RWPE2 (cell line): ENCODE measurements around the gene ESPL1.
A peak's percentile ranks its signal among the peaks of the same experiment; 100 is the strongest.

ENCODE experiments used
- ATAC-seq: fragments of 200-7000 bp; cut with Tn5 transposase; 3 replicates; pipeline ENCODE4 v1.9.1; 2021; ENCODE audit warnings: low read depth
- DNase-seq: peaks from one replicate; pipeline ENCODE4 v3.0.0-alpha.2; 2020; ENCODE audit warnings: low spot score
- H3K27ac ChIP-seq: fragments of 450-650 bp; 2 replicates; pipeline ENCODE4 v1.5.1; 2017; ENCODE audit warnings: mild to moderate bottlenecking; ENCODE audit not compliant: poor library complexity, severe bottlenecking
- H3K27me3 ChIP-seq: fragments of 250-450 bp; sonication (Bioruptor Pico); 2 replicates; pipeline ENCODE4 v1.5.1; 2021; ENCODE audit warnings: mild to moderate bottlenecking, moderate library complexity; ENCODE audit not compliant: insufficient read depth, poor library complexity, severe bottlenecking
- H3K36me3 ChIP-seq: fragments of 250-450 bp; sonication (Bioruptor Pico); 2 replicates; pipeline ENCODE4 v1.5.1; 2020; ENCODE audit warnings: low read depth, mild to moderate bottlenecking, moderate library complexity
- H3K4me1 ChIP-seq: fragments of 250-450 bp; sonication (Bioruptor Pico); 2 replicates; pipeline ENCODE4 v1.5.1; 2021; ENCODE audit warnings: mild to moderate bottlenecking, moderate library complexity; ENCODE audit not compliant: insufficient read depth, poor library complexity, severe bottlenecking
- H3K4me3 ChIP-seq: fragments of 250-450 bp; sonication (Bioruptor Pico); 2 replicates; pipeline ENCODE4 v1.5.1; 2021; ENCODE audit warnings: mild to moderate bottlenecking, moderate library complexity; ENCODE audit not compliant: severe bottlenecking
- H3K9me3 ChIP-seq: fragments of 250-450 bp; sonication (Bioruptor Pico); 2 replicates; pipeline ENCODE4 v1.5.1; 2021; ENCODE audit warnings: mild to moderate bottlenecking, moderate library complexity; ENCODE audit not compliant: severe bottlenecking
- CTCF ChIP-seq: fragments of 450-650 bp; IDR thresholded peaks from one replicate; pipeline ENCODE4 v1.5.1; 2017; ENCODE audit warnings: mild to moderate bottlenecking, moderate library complexity; ENCODE audit not compliant: poor library complexity, severe bottlenecking

ESPL1 gene

DNA sequence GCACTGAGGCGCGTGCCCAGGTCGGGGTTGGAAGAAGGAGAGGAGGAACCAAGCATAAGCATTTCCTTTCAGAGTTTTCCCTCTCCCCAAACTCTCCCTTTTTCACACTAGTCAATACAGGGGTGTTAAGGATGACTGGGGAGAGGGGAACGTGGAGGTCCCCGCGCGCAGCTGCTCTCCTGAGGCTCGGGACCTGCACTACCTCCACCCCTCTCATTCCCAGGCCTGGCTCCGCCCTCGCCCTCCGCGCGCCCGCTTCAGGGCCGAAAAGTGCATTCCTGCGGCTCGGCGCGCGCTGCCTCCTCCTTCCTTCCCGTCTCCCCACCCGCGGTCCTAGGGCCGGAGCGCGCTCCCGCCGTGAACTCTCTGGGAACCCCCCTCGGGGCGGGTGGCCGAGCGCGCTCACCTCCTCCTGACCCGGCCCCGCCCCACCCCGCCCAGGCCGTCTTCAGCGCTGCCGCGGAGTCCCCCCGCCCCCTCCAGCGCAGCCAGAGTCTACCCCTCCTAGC lies 47.4 kb upstream of the ESPL1 start:
- ATAC-seq (peak; percentile 65), DNase-seq (peak; percentile 95)
- no peaks in the 10 kb centered on the region for H3K27me3 ChIP-seq
- peaks cover 59% of the 10 kb centered on the region for H3K4me1 ChIP-seq
- peak overlapping the region; percentile 96 for H3K27ac ChIP-seq
- no peak for TF ChIP-seq CTCF
- no peaks in the 10 kb centered on the region for H3K9me3 ChIP-seq
- peaks cover 5% of the 10 kb centered on the region; the same call in 1 of the 2 replicates for H3K36me3 ChIP-seq
- peak overlapping the region; percentile 54 for H3K4me3 ChIP-seq

DNA sequence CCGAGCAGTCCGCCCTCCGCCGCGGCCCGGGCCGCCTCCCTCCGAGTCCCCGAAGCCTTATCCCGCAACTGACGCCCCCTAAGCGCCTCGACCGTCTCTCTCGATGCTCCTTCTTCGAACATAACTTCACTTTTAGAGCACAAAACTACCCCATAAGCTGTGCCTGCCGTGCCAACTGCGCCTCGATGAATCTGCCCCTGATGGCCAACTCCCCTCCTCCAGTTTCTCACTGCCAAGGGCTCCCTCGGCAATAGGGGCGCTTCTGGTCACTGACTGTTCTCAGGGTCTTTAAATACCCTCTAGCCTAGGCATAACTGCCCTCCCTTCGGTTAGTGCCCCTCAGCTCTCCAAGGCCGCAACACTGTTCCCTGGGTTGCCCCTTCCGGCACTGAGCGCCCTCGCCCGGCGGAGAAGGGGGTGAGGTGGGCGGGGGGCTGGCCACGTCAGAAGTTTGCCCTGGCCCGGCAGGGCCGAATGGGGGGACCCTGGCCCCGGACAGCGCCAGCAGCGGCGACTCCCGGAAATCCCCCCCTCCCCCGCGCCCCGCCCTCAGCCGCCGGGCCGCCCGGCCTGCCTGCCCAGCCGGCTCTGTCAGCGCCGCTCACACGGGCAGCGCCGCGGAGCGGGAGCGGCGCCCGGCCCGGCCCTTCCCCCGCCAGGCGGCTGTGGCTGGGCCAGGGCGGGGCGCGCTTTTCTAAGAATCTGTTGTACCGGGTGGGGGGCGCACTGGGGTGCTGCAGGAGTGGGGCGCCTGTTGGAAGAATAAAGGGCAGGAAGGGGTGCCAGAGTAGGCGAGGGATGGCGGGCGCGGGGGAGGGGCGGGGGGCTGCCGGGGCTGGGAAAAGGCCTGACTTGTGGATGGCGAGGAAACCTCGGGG lies 46.7 kb upstream of the ESPL1 start:
- peak; percentile 58 for DNase-seq

GRCh38 chr12:53222170-53222721 lies 45.9 kb upstream of the ESPL1 start:
- H3K4me1 ChIP-seq: peaks cover 53% of the 10 kb centered on the region
- H3K4me3 ChIP-seq: no peak overlapping the region
- ATAC-seq: no peak
- DNase-seq: peak; percentile 18
- no peaks in the 10 kb centered on the region for H3K27me3 ChIP-seq
- peaks cover under 1% of the 10 kb centered on the region; the same call in 1 of the 2 replicates for H3K36me3 ChIP-seq
- no peaks in the 10 kb centered on the region for H3K9me3 ChIP-seq
- no peak for TF ChIP-seq CTCF
- H3K27ac ChIP-seq: peak overlapping the region; percentile 96

More for the DNA sequence above, 46.7 kb upstream of the ESPL1 start:
- H3K27ac ChIP-seq: peak overlapping the region; percentile 96
- H3K27me3 ChIP-seq: no peaks in the 10 kb centered on the region
- peaks cover 5% of the 10 kb centered on the region; the same call in 1 of the 2 replicates for H3K36me3 ChIP-seq
- peak; percentile 18 for ATAC-seq
- peaks cover 61% of the 10 kb centered on the region for H3K4me1 ChIP-seq
- no peaks in the 10 kb centered on the region for H3K9me3 ChIP-seq
- peak; percentile 54 for TF ChIP-seq CTCF
- H3K4me3 ChIP-seq: peak overlapping the region; percentile 54

DNA sequence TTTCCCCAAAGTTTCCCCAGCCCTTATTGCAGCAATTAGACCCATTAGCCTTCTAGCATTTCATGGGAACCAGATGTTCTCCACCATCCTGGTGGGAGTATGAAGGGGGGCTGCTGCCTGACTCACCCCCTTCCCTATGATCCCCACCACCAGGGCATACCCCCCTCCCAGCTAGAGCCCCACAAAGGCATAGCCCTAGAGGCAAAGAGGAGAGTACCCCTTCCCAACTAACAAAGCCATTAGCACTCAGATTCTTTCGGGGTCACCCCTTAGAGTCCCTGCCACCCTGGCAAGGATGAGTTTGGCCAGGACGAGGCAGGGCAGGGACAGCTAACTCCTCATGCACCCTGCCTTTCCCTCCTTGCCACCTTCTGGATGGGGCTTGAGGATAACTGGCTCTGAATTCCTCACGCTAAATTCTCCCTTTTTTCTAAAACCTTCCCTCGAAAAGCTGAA lies 45.3 kb upstream of the ESPL1 start:
- Histone ChIP-seq H3K4me1 (peaks cover 47% of the 10 kb centered on the region), H3K4me3 (no peak overlapping the region), H3K9me3 (no peaks in the 10 kb centered on the region), H3K27me3 (no peaks in the 10 kb centered on the region), H3K27ac (peak overlapping the region; percentile 96), H3K36me3 (no peaks in the 10 kb centered on the region)
- no peak for TF ChIP-seq CTCF
- DNase-seq (peak; percentile 19), ATAC-seq (no peak)
